ENCODE data around the gene CCSER1.
"Not testable (repeated sequence)": the region's sequence is repeated elsewhere in the genome, so short reads cannot be mapped to it uniquely, and the experiment has no call there.

Gene CCSER1

DNA sequence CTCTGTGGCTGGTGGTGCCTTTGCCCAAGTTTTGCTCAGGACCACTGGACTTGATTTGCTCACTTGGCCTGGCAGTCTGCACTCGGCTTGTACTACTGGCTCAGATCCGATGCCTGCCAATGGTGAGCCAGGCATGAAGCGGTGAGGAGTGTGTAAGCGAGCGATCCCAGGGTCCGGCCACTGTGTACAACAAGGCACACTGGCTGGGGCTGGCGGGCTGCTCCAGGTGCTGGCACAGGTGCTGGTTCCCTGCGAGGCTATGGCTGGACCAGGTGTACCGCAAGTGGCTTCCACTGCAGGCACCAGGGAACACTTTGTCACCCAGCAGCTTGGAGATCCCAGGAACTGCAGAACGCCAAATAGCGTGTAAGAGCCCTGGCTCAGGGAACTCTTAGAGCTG is 329.7 kb downstream of the CCSER1 start:
- no peak for DNase-seq

DNA sequence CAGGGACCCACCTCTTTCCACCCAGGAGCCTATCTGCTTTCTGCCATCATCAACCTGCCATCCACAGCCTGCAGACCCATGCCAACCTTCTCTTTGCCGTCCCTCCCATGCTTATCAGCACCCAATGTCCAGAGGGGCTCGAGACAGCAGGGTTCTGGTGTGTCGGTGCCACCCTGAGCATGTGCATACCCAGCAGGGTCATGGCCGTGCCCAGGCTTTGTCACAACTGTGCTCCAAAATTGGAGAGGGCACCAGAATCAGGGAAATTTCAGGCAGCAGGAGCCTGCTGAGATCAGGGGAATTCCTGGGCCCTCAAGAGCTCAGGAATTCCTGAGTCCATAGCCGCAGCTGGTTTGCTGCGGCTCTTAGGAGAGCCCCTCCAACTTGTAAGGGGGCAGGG is 330.6 kb downstream of the CCSER1 start:
- DNase-seq = no peak

DNA sequence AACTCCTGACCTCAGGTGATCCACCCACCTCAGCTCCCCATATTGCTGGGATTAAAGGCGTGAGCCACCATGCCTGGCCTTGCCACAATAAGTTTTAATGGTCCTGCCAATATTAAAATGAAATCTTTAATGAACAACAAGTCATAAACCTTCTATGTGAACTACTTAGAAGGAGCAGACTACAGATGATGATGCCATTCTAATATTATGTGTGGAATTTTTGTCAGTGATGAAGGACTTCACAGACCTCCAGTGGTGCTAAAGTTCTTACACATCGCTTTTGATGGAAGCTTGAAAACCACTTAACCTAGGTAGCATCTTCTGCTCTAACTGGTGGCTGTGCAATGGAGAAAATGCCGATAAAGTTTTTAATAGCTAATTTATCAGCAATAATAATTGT is 331.4 kb downstream of the CCSER1 start:
- no peak for DNase-seq

GRCh38 chr4:90474484-90474883 is 347.3 kb downstream of the CCSER1 start:
- DNase-seq = no peak

DNA sequence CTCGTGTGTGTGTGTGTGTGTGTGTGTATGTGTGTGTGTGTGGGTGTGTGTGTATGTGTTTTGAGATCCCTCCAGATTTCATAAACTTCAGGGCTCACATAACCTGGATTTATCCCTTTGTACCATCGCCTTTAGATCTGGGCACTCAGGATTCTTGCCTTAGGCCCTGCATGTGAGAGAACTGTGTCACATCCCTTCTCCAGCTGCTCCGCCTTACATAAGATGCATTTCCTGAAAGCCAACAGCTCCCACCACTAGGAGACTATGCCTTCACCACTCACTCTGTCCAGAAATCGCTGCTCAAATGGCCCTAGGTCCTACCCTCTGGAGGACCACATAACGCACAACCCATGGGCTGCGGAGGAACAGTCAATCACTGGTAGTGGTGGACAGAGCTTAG is 348.8 kb downstream of the CCSER1 start:
- no peak for DNase-seq

GRCh38 chr4:90476586-90476985 is 349.4 kb downstream of the CCSER1 start:
- DNase-seq = no peak

- not testable (repeated sequence) for DNase-seq
Observed at GRCh38 chr4:90484894-90485293, 357.7 kb downstream of the CCSER1 start.

- DNase-seq = no peak
Observed at GRCh38 chr4:90486346-90486745, 359.2 kb downstream of the CCSER1 start.

DNA sequence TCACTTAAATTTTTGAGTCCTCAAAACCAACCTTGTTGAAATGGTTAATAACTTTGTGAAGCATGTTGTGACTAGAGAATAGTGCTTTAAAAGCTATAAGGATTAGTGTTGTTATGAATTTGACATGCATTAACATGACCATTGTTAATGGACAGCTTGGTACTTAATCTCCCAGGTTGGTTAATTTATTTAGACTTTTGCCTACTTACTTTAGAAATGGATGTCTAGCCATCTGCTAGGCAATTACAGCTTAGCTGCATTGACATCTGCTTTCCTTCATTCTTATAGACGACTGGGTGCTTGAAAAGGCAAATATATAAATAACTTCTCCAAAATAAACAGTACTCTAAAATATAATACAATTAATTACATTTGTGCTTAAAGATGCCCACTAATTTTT is 368.0 kb downstream of the CCSER1 start:
- DNase-seq = no peak

DNA sequence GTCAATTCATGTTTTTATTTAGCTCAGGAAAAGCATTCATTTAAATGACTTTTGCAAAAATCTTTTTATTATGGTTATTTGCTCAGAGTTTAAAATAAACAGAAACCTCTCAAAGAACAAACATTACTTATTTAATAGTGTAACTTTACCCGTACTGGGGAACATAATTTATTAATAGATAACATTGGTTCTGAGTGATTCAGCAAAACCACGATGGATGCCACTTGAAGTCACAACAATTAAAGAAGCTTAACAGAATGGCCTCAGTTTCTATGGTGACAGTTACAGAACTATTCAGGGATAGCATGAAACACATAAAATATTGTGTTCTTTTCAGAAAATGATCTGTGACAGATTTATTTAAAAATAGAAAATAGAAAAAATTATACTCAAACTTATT is 368.7 kb downstream of the CCSER1 start:
- no peak for DNase-seq

DNA sequence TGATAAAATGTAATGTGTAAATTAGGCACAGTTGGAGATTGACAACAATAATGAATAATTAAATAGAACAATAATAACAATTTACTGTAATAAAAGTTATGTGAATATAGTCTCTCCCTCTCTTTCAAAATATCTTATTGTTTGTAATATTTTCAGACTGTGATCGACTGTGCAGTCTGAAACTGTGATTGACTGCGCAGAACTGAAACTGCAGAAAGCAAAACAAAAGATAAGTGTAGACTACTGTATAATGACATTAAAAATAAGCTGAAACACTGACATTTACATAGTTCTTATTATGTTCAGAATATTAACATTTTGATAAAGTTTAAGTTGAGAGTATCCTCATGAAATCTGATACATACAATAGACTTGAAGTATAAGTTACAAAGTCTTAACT is 371.0 kb downstream of the CCSER1 start:
- DNase-seq = no peak

GRCh38 chr4:90503677-90504076 is 376.5 kb downstream of the CCSER1 start:
- no peak for DNase-seq

GRCh38 chr4:90515191-90515590 is 388.0 kb downstream of the CCSER1 start:
- no peak for DNase-seq

DNA sequence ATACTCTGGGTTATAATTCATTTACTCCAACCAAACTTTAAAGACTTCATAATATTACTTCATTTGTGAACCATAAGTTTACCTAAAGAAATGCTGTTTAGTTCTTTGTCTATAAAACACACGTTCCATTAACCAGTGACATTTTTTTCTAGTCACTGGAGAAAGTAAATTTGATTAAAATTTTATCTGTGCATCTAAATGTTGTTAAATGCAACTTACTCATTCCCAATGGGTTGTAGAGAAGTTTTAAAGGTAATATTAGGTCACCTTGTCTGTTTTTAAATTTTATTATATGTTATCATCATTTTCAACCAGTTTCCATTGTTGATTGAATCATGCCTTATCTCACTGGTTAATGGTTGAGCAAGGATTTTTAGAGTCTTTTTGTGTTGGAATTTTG is 401.4 kb downstream of the CCSER1 start:
- DNase-seq = no peak

- DNase-seq = no peak
Observed at GRCh38 chr4:90536408-90536807, 409.2 kb downstream of the CCSER1 start.

DNA sequence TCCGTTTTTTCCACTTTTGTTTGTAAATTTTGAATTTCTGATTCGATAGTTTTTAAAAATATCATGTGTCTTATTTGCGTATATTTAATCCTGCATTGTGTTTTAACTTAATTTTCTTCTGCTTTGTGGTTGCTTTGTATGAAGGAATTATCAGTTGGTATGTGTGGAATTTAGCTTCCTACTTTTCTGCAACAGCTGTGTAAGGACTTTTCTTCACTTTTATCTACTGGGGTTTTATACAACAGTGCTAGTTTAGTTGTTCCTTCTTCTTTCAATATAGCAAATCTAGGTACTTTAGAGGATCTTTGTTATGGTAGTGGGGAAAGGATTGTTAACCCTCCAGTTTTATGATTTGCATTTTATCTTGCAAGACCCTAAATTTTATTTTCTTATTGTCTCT is 410.3 kb downstream of the CCSER1 start:
- DNase-seq = no peak

DNA sequence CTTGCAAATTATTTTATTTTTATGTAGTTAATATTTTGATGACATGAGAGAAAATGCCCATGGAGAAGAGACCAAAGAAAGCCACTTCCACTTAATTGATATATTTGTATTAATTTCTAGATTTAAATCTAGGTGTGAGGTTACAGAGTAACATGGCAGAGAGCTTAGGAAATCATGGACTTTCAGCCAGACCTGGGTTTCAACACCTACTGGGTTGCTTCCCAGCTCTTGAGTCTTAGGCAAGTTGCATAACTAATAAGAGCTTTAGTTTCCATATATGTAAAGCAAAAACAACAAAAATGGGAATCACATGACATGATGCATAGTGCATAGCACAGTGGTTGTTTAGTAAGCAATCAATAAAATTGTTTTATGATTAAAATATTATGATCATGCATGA is 413.3 kb downstream of the CCSER1 start:
- DNase-seq = no peak

DNA sequence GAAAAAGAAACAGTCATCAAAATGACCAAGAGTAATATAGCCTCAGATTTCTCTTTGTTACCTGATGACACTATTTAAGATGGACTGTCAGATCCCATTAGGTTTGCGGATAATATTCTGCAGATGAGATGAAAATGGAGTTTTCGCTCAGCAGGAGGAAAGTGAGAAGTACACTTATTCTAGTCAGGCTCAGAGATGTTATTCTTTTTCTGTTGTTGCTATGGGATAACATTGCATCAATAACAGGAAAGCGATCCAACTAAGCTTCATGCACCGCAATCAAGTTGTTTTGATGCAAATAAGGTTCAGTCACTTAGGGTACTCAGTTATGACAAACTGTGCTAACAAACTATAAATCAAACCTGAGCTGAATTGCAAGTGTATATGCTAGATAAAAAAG is 415.0 kb downstream of the CCSER1 start:
- no peak for DNase-seq

DNA sequence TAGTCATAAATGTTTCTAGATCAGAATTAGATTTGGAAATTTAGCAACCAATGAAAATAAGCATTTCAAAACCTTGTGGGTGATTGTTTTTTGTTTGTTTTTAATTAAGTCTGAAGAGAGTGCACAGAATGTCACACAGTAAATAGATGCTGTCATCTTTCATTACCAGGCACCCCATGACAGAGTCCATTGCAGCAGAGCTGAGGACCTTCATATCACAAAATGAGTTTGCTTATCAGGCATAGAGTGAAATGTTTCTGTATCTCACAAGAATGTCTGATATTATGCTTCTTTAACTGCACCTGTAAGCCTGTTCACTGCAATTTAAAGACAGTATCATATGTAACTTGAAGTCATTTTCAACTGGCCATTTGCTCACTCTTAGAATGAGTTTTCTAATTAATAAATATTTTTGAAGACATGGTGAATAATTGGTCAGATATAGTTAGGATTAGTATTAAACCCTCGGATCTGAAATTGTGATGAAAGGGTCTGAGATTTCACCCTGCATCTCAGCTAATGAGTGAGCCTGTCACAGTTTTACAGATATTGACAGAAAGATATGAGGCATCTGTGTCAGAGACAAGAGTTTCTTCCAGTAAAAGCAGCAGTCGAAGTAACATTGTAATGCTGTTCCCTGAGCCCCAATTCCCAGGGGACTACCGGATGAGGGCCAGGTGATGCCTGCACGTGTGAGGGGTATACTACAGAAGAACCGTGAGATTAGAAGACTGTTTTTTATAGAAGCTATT is 416.4 kb downstream of the CCSER1 start:
- no peak for DNase-seq

DNA sequence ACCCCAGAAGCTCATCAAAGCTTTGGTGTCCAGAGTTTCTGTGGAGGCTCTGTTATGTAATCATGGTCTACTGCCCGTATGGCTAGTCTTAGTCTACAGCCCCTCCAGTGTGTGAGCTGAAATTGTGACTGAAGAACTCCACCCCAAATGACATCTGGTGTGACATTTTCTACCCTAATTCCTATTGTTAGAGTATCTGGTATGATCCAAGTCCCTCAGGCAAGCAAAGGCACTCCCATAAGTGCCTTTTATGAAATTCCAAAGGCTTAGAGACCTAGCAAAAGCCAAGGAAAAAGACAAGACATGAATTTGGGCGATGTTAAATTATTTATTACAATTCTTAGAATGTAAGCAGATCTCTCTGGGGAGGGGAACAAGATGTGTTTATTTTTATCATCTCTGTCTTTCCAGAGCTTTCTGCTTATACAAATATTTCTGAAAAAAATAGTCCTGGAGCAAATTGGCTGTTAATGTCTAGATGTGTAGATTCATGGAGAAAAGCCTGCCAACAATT is 417.4 kb downstream of the CCSER1 start:
- DNase-seq = no peak

DNA sequence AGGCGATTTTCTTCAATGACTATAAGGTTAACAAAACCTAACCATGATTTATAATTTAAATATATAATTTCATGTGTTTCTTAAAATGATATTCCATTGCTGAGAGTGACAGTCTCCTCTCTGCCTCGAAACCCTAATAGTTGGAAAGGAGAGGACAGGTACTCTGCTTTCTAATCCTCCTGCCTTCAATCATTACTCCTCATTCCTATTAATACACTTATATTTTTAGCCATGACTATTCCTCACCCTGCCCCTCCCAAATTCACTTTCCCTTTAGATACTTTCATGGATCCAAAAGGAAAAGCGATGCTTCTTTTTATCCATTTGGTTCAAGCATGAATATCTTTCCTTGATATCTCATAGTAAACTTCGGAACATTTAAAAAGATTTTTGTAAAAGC is 418.2 kb downstream of the CCSER1 start:
- no peak for DNase-seq

GRCh38 chr4:90546114-90546513 is 418.9 kb downstream of the CCSER1 start:
- no peak for DNase-seq

DNA sequence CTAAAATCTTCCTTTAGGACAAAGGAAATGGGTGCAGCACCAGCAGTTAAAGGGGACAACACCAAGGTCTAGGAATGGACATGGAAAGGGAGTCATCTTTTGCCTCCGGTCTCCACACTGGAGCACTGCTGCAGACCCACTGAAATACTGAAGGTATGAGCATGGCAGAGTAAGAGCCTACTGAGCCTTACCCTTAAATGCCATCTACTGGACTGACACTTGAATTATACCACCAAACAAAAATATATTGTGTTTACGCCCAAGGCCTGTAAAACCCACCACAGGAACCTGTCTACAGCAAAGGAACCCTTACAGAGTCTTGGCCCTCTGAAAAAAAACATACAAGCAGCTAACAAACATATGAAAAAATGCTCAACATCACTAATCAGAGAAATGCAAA is 443.4 kb downstream of the CCSER1 start:
- DNase-seq = no peak

DNA sequence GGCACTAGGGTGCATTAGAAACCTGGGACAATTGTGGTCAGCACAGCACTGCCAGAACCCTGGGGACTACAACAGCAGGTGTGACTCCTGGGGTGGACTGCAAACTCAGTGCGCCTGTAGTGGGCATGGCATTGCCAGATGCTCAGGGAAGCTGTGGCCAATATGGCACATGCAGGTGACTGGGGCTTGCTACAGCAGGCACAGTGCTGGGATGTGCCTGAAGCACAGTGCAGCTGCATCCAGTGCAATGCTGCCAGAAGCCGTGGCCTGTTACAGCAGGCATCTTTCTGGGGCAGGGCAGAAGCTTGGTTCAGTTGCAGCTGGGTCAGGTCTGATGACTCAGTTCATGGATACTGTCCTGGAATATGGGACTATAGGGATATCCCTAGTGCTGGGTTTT is 445.8 kb downstream of the CCSER1 start:
- DNase-seq = no peak

- DNase-seq = no peak
Observed at GRCh38 chr4:90575371-90575770, 448.2 kb downstream of the CCSER1 start.
